ENCODE data around the gene WNT1. TPM values are rescaled to one million over a fixed set of nuclear protein-coding genes. Genes with fewer than 3 reads are reported as not detected.

WNT1 gene
- total RNA-seq, 2 donors from 2014 or later: not detected

DNA sequence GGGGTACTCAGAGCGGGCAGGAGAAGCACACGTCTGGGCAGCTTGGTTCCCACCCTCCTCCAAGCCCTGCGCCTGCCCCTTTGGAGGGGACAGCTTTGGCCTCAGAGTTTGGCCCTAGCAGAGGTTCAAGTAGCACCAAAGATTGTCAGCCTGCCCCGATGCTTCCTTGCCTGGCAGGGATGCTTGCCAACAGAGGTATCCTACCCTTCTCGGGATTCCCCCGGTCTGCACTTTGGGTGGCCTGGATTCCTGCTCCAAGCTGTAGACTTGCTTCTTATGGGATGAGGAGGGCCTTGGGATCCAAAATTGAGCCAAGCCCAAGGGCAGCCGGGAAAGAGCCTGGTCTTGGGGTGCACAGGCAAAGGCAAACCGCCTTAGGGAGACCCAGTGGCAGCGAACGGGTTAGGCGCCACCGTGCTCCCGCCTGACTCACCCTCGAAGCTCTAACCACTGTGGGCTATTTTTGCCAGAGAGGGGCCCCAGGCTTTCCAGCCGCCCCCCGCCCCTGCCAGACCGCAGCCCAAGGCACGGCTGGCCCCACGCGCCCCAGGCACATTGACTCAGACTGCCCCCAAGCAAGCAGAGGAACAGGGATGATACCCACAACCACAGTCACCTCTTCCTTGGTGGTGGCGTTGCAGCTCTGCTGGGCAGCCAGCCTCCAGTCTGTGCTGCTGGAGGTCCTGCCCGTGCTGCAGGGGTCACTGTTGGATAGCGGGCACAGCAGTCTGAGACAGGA, 5.7 kb upstream of the WNT1 start:
- Histone ChIP-seq H3K4me1 (ENCODE audit: control insufficient read depth, insufficient read depth, low read length) (no peaks in the 10 kb centered on the region), H3K4me3 (ENCODE audit: low read length) (no peak overlapping the region), H3K9me3 (ENCODE audit: control insufficient read depth, low read length) (no peaks in the 10 kb centered on the region), H3K9ac (ENCODE audit: extremely low read depth, low read length, poor library complexity, severe bottlenecking) (no peak overlapping the region), H3K36me3 (ENCODE audit: control insufficient read depth, insufficient read depth, low read length) (no peaks in the 10 kb centered on the region), H3K27ac (ENCODE audit: low read depth, low read length) (no peak overlapping the region), H3K27me3 (ENCODE audit: control insufficient read depth, insufficient read depth, low read length, poor library complexity, severe bottlenecking) (peaks cover 99% of the 10 kb centered on the region)
- H3K4me1 Mint-ChIP-seq: peaks cover 15% of the 10 kb centered on the region
- peak overlapping the region; percentile 51 for H3K4me3 Mint-ChIP-seq
- H3K9me3 Mint-ChIP-seq: no peaks in the 10 kb centered on the region
- no peaks in the 10 kb centered on the region for H3K36me3 Mint-ChIP-seq (ENCODE audit: low read depth)
- 76 to 78% methylated on average over 13 to 23 of the region's 23 CpGs for WGBS, 2 experiments (ENCODE audit: insufficient coverage in 1 of 2, insufficient read length in 1 of 2)
- peaks cover 97% of the 10 kb centered on the region for H3K27me3 Mint-ChIP-seq (ENCODE audit: insufficient read depth)
- no peak overlapping the region for H3K27ac Mint-ChIP-seq
- TF ChIP-seq CTCF (conservative IDR thresholded peaks at IDR 0.05): peak; percentile 46
- peak; percentile 72 for DNase-seq

DNA sequence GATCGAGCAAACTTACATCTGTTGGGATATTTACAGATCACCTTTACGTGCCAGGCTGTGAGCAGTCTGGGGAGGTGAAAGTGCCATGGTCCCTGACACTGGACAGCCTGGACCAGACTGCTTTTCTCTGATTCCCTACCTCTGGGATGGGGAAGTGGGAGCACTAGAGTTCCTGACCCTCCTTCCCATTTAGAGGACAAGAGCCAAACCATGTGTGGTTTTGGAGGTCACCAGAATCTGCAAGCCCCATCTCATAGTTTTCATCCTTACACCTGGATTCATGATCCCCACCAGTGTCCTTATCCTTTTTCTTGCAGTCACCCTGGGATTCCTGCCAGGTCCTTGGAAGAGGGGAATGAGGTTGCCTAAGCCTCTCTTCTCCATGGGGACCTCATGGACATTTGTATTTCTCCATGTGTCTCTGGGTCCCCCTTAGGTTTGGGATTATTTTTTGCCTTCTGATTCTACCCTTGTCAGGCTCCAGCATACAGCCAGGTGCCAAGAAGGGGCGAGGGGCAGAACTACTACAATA, 5.1 kb upstream of the WNT1 start:
- Mint-ChIP-seq H3K27me3 (ENCODE audit: insufficient read depth) (peaks cover 99% of the 10 kb centered on the region), H3K9me3 (no peaks in the 10 kb centered on the region), H3K36me3 (ENCODE audit: low read depth) (no peaks in the 10 kb centered on the region), H3K27ac (no peak overlapping the region), H3K4me3 (no peak overlapping the region), H3K4me1 (peaks cover 15% of the 10 kb centered on the region)
- Histone ChIP-seq H3K4me1 (ENCODE audit: control insufficient read depth, insufficient read depth, low read length) (no peaks in the 10 kb centered on the region), H3K4me3 (ENCODE audit: low read length) (no peak overlapping the region), H3K9me3 (ENCODE audit: control insufficient read depth, low read length) (no peaks in the 10 kb centered on the region), H3K9ac (ENCODE audit: extremely low read depth, low read length, poor library complexity, severe bottlenecking) (no peak overlapping the region), H3K36me3 (ENCODE audit: control insufficient read depth, insufficient read depth, low read length) (no peaks in the 10 kb centered on the region), H3K27ac (ENCODE audit: low read depth, low read length) (no peak overlapping the region), H3K27me3 (ENCODE audit: control insufficient read depth, insufficient read depth, low read length, poor library complexity, severe bottlenecking) (peaks cover 100% of the 10 kb centered on the region)
- WGBS, 2 experiments (ENCODE audit: insufficient coverage in 1 of 2, insufficient read length in 1 of 2): 72 to 79% methylated on average over 3 of the region's 3 CpGs
- no peak for DNase-seq
- no peak for TF ChIP-seq CTCF (conservative IDR thresholded peaks at IDR 0.05)

- H3K4me3 Mint-ChIP-seq: no peak overlapping the region
Measured at GRCh38 chr12:48973531-48973930, 4.6 kb upstream of the WNT1 start.

More at GRCh38 chr12:48973531-48973930, 4.6 kb upstream of the WNT1 start:
- Mint-ChIP-seq H3K36me3 (ENCODE audit: low read depth) (no peaks in the 10 kb centered on the region), H3K27me3 (ENCODE audit: insufficient read depth) (peaks cover 99% of the 10 kb centered on the region), H3K27ac (no peak overlapping the region), H3K4me1 (peaks cover 15% of the 10 kb centered on the region), H3K9me3 (no peaks in the 10 kb centered on the region)
- WGBS, 2 experiments (ENCODE audit: insufficient coverage in 1 of 2, insufficient read length in 1 of 2): 56 to 60% methylated on average over 1 to 12 of the region's 12 CpGs
- no peak overlapping the region for H3K27ac ChIP-seq (ENCODE audit: low read depth, low read length)
- peak; percentile 68 for DNase-seq
- H3K9ac ChIP-seq (ENCODE audit: extremely low read depth, low read length, poor library complexity, severe bottlenecking): no peak overlapping the region
- H3K27me3 ChIP-seq (ENCODE audit: control insufficient read depth, insufficient read depth, low read length, poor library complexity, severe bottlenecking): peaks cover 100% of the 10 kb centered on the region
- H3K4me3 ChIP-seq (ENCODE audit: low read length): no peak overlapping the region
- H3K4me1 ChIP-seq (ENCODE audit: control insufficient read depth, insufficient read depth, low read length): no peaks in the 10 kb centered on the region
- no peak for TF ChIP-seq CTCF (conservative IDR thresholded peaks at IDR 0.05)
- no peaks in the 10 kb centered on the region for H3K36me3 ChIP-seq (ENCODE audit: control insufficient read depth, insufficient read depth, low read length)
- no peaks in the 10 kb centered on the region for H3K9me3 ChIP-seq (ENCODE audit: control insufficient read depth, low read length)

Measured in endodermal cell (in vitro differentiated cells).